MM.1S (cell line): ENCODE measurements around the gene WDR31.

Source experiments
- CTCF ChIP-seq: fragments of 300-600 bp; sonication (generic); IDR thresholded peaks from 2 replicates; pipeline ENCODE4 v1.5.1; 2016; ENCODE audit warnings: antibody characterized with exemption, low read length, mixed read lengths
- EZH2 ChIP-seq: fragments of 300-600 bp; sonication (generic); optimal IDR thresholded peaks from 2 replicates; pipeline ENCODE3; 2017; ENCODE audit warnings: low read depth, mild to moderate bottlenecking, antibody characterized with exemption, low read length, mixed read lengths
- EZH2phosphoT487 ChIP-seq: fragments of 300-600 bp; sonication (generic); IDR thresholded peaks from 2 replicates; pipeline ENCODE4 v1.6.1; 2018; ENCODE audit warnings: antibody characterized with exemption, low read length

- TF ChIP-seq CTCF (no peak), EZH2phosphoT487 (no peak), EZH2 (no peak)
Observed at GRCh38 chr9:113350937-113351336, 10.9 kb upstream of the WDR31 start.
